ENCODE results near the gene FAM184A. TPM values are rescaled to one million over a fixed set of nuclear protein-coding genes. Genes with fewer than 3 reads are reported as not detected.

FAM184A gene
- total RNA-seq, 1 experiment from 2014 or later = 1.3 TPM

DNA sequence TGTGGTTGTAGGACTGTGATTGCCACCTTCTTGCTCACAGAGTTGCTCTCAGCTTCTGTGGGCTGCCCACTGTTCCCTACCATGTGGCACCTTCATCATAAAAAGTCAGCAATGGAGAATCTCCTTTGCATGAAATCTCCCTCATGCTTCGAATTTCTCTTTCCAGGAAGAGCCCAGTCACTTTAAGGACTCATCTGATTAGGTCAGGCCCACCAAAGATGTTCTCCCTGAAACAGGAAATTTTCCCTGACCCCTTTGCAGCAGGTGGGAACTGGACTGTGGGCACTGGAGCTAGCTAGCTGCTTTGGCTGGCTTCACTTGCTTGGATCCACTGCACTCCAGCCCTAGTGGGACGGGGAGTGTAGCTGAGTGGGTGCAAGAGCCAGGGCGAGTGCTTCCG, 47.7 kb upstream of the FAM184A start:
- POLR2A ChIA-PET = interaction anchor here (1.0 kb wide), 1 partner anchor 22 kb away, joined by 3 read pairs; no protein-coding TSS in a partner anchor
- no peaks in the 10 kb centered on the region for H3K36me3 Mint-ChIP-seq (ENCODE audit: insufficient read depth, unreplicated experiment)
- TF ChIP-seq, protein P1, sequence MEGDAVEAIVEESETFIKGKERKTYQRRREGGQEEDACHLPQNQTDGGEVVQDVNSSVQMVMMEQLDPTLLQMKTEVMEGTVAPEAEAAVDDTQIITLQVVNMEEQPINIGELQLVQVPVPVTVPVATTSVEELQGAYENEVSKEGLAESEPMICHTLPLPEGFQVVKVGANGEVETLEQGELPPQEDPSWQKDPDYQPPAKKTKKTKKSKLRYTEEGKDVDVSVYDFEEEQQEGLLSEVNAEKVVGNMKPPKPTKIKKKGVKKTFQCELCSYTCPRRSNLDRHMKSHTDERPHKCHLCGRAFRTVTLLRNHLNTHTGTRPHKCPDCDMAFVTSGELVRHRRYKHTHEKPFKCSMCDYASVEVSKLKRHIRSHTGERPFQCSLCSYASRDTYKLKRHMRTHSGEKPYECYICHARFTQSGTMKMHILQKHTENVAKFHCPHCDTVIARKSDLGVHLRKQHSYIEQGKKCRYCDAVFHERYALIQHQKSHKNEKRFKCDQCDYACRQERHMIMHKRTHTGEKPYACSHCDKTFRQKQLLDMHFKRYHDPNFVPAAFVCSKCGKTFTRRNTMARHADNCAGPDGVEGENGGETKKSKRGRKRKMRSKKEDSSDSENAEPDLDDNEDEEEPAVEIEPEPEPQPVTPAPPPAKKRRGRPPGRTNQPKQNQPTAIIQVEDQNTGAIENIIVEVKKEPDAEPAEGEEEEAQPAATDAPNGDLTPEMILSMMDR (IDR thresholded peaks at IDR 0.05; ENCODE audit: unreplicated experiment) = no peak
- no TSS peak for BruUV-seq (replicated peaks)
- no peaks in the 10 kb centered on the region for H3K9me3 Mint-ChIP-seq (ENCODE audit: unreplicated experiment)
- intact Hi-C loops (cut with micrococcal nuclease) = loop anchor here (5.0 kb wide), 1 partner anchor 226 kb away; no protein-coding TSS in a partner anchor
- H3K4me1 Mint-ChIP-seq (ENCODE audit: insufficient read depth, unreplicated experiment) = peaks cover 21% of the 10 kb centered on the region
- CTCF ChIA-PET = interaction anchor here (0.5 to 1.7 kb wide), 8 partner anchors 16 to 1448 kb away, joined by 3 to 10 read pairs (median 4); no protein-coding TSS in a partner anchor
- no peaks in the 10 kb centered on the region for H3K27me3 Mint-ChIP-seq (ENCODE audit: insufficient read depth, unreplicated experiment)
- no peak overlapping the region for H3K27ac Mint-ChIP-seq (ENCODE audit: low read depth, unreplicated experiment)
- no peak for DNase-seq (ENCODE audit: unreplicated experiment)
- no peak overlapping the region for H3K4me3 Mint-ChIP-seq (ENCODE audit: unreplicated experiment)

DNA sequence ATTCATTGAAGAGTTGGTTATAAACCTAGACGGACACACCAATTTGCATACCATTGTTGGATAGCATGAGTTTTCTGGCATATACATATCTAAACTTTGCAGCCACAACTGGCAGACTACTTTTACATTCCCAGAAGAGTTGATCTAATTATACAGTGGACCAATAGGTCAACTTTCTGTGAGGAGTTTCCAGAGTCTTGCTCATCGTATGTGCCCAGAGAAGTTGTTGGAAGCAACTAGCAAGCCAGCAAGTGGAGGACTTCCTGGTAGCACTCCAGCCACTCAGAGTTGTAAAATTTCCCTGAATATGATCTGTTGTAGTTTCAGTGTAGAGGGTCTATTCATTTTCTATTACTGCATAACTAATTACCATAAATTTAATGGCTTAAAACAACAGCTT, 47.1 kb upstream of the FAM184A start:
- no peak for DNase-seq (ENCODE audit: unreplicated experiment)
- Mint-ChIP-seq H3K4me1 (ENCODE audit: insufficient read depth, unreplicated experiment) (peaks cover 21% of the 10 kb centered on the region), H3K4me3 (ENCODE audit: unreplicated experiment) (no peak overlapping the region), H3K36me3 (ENCODE audit: insufficient read depth, unreplicated experiment) (no peaks in the 10 kb centered on the region), H3K9me3 (ENCODE audit: unreplicated experiment) (no peaks in the 10 kb centered on the region), H3K27me3 (ENCODE audit: insufficient read depth, unreplicated experiment) (no peaks in the 10 kb centered on the region), H3K27ac (ENCODE audit: low read depth, unreplicated experiment) (no peak overlapping the region)
- intact Hi-C loops (cut with micrococcal nuclease) = loop anchor here (5.0 kb wide), 1 partner anchor 227 kb away; no protein-coding TSS in a partner anchor
- ChIA-PET POLR2A (no interaction called here), CTCF (interaction anchor here (0.5 to 1.7 kb wide), 7 partner anchors 11 to 694 kb away, joined by 3 to 10 read pairs (median 4); no protein-coding TSS in a partner anchor)
- TF ChIP-seq, protein P1 (IDR thresholded peaks at IDR 0.05; ENCODE audit: unreplicated experiment) = no peak
- no TSS peak for BruUV-seq (replicated peaks)

DNA sequence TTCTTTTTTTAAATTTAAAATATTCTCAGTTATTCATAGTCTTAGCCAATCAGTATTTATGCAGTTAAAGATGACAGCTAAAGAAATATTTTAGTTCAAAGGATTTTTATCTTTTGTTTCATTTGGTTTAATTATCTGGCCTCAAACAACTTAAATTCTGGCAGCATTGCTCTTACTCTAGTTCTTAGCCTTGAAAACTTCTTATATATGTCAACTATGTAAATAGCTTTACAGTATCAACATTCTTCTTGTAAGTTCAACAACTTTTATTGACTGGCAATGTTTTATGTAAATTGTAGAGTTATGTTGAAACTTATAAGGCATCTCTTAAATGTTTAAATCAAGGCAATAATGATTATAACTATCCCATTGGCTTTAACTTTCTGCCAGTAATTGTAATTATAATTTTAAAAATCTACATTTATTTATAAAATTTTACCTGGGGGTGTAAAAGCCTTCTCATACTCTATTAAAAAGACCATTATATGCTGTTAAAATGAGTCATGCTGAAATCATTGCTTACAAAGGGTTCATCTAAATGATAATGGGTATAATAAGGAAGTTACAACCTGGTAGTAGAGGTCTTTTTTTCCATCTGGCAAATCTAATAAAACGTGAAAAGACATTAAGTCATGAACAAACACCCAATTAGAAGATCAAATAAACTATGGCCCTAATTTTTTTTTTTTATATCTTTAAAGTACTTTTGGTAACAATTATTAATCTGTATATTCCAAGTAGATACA, 45.8 kb upstream of the FAM184A start:
- Mint-ChIP-seq H3K27me3 (ENCODE audit: insufficient read depth, unreplicated experiment) (no peaks in the 10 kb centered on the region), H3K27ac (ENCODE audit: low read depth, unreplicated experiment) (no peak overlapping the region), H3K36me3 (ENCODE audit: insufficient read depth, unreplicated experiment) (peaks cover 6% of the 10 kb centered on the region), H3K4me3 (ENCODE audit: unreplicated experiment) (no peak overlapping the region), H3K9me3 (ENCODE audit: unreplicated experiment) (no peaks in the 10 kb centered on the region), H3K4me1 (ENCODE audit: insufficient read depth, unreplicated experiment) (peaks cover 9% of the 10 kb centered on the region)
- BruUV-seq (replicated peaks) = no TSS peak
- intact Hi-C loops (cut with micrococcal nuclease) = no loop called here
- POLR2A ChIA-PET = interaction anchor here (0.6 to 1.0 kb wide), 3 partner anchors 76 to 308 kb away, joined by 3 to 4 read pairs (median 3); no protein-coding TSS in a partner anchor
- CTCF ChIA-PET = interaction anchor here (1.1 kb wide), 1 partner anchor 123 kb away, joined by 3 read pairs; no protein-coding TSS in a partner anchor
- TF ChIP-seq, protein P1 (IDR thresholded peaks at IDR 0.05; ENCODE audit: unreplicated experiment) = no peak
- DNase-seq (ENCODE audit: unreplicated experiment) = no peak

DNA sequence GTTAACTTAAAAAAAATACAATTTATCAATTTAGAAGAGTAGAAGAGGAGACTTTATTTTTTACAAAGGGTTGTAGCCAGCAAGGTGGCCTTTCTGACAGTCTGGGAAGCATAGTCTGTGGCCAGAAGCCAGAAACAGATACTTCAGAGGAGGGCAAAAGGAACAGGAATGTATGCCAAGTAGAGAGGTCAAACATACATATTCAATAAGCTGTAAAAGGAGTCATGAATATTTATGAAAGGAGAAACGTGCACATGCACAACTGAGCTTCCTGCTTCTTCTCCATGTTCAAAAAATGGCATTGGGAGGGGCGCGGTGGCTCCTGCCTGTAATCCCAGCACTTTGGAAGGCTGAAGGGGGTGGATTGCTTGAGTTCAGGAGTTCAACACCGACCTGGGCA, 43.9 kb upstream of the FAM184A start:
- intact Hi-C loops (cut with micrococcal nuclease) = no loop called here
- Mint-ChIP-seq H3K4me3 (ENCODE audit: unreplicated experiment) (no peak overlapping the region), H3K27ac (ENCODE audit: low read depth, unreplicated experiment) (no peak overlapping the region), H3K36me3 (ENCODE audit: insufficient read depth, unreplicated experiment) (peaks cover 6% of the 10 kb centered on the region), H3K27me3 (ENCODE audit: insufficient read depth, unreplicated experiment) (no peaks in the 10 kb centered on the region), H3K9me3 (ENCODE audit: unreplicated experiment) (no peaks in the 10 kb centered on the region), H3K4me1 (ENCODE audit: insufficient read depth, unreplicated experiment) (peaks cover 6% of the 10 kb centered on the region)
- POLR2A ChIA-PET = no interaction called here
- CTCF ChIA-PET = interaction anchor here (0.6 to 2.4 kb wide), 4 partner anchors 12 to 96 kb away, joined by 3 to 11 read pairs (median 4); no protein-coding TSS in a partner anchor
- TF ChIP-seq, protein P1 (IDR thresholded peaks at IDR 0.05; ENCODE audit: unreplicated experiment) = no peak
- no peak for DNase-seq (ENCODE audit: unreplicated experiment)
- BruUV-seq (replicated peaks) = no TSS peak

Data from MCF 10A (cell line).